Measurements from ENCODE around the gene MSH5. TPM values are rescaled to one million over a fixed set of nuclear protein-coding genes. Genes with fewer than 3 reads are reported as not detected.

Gene MSH5
- total RNA-seq (2021): 21.5 and 22.4 TPM in 2 replicates
- long read RNA-seq, partial matches to known transcripts: 3 of 19 reads
- long read RNA-seq, other reads (novel, unspliced or antisense): 11 of 19 reads

GRCh38 chr6:31739639-31740396, at the start of gene MSH5:
Gene MSH5, plus strand, starts transcription at chr6:31740005. Its CDS starts 462 bp downstream, at chr6:31740467.
- Histone ChIP-seq H2AFZ (ENCODE audit: low read length) (no peak within 1 kb of the TSS), H3K79me1 (ENCODE audit: insufficient read depth, low read depth, low read length, poor library complexity, severe bottlenecking) (no peaks in the 10 kb centered on the region), H3K79me2 (ENCODE audit: insufficient read depth, low read length) (peaks cover 6% of the 10 kb centered on the region; the same call in 1 of the 2 replicates), H3K4me1 (ENCODE audit: insufficient read depth, low read length) (peaks cover 11% of the 10 kb centered on the region), H4K20me1 (ENCODE audit: control insufficient read depth, insufficient read depth, insufficient read length) (no peaks in the 10 kb centered on the region), H3K9ac (ENCODE audit: extremely low read depth, insufficient read length, low read length) (peak within 1 kb of the TSS; percentile 94), H4K5ac (ENCODE audit: insufficient read length, low read depth, low read length) (peak within 1 kb of the TSS; percentile 96), H3K14ac (ENCODE audit: insufficient read depth, low read length) (peak within 1 kb of the TSS; percentile 100), H2BK5ac (ENCODE audit: insufficient read length, low read length) (peak within 1 kb of the TSS; percentile 92), H3K27me3 (ENCODE audit: insufficient read depth, low read length) (no peaks in the 10 kb centered on the region), H2BK15ac (ENCODE audit: low read depth, low read length) (no peak within 1 kb of the TSS), H3K18ac (ENCODE audit: insufficient read length, low read depth, low read length) (peak within 1 kb of the TSS; percentile 100), H3K56ac (ENCODE audit: insufficient read length, low read depth, low read length) (no peak within 1 kb of the TSS), H3K23ac (ENCODE audit: insufficient read length, low read depth, low read length) (no peak within 1 kb of the TSS), H3K27ac (ENCODE audit: insufficient read length, low read depth, low read length) (peak within 1 kb of the TSS; percentile 56), H4K91ac (ENCODE audit: insufficient read length, low read depth, low read length) (peak within 1 kb of the TSS; percentile 95), H3K9me3 (ENCODE audit: control insufficient read depth, low read depth, low read length) (no peaks in the 10 kb centered on the region), H3K4ac (ENCODE audit: low read depth, low read length) (peak within 1 kb of the TSS; percentile 99; the same call in 1 of the 2 replicates), H2AK5ac (ENCODE audit: insufficient read length, low read length) (no peak within 1 kb of the TSS), H3K4me2 (ENCODE audit: insufficient read depth, insufficient read length, low read length) (peak within 1 kb of the TSS; percentile 77), H2BK20ac (ENCODE audit: low read depth, low read length, poor library complexity, severe bottlenecking) (no peak within 1 kb of the TSS), H2BK12ac (ENCODE audit: insufficient read length, low read depth, low read length) (peak within 1 kb of the TSS; percentile 40), H3T11ph (ENCODE audit: low read length) (peak within 1 kb of the TSS; percentile 90), H4K8ac (replicated peaks; ENCODE audit: insufficient read length, low read depth, low read length) (no peak within 1 kb of the TSS), H2BK120ac (ENCODE audit: low read depth, low read length, poor library complexity, severe bottlenecking) (peak within 1 kb of the TSS; percentile 100), H3K23me2 (ENCODE audit: insufficient read length, low read depth, low read length, poor library complexity, severe bottlenecking) (peaks cover 27% of the 10 kb centered on the region)
- peak within 1 kb of the TSS; percentile 91 to 99 (median 99) for H3K27ac Mint-ChIP-seq
- peaks cover 41 to 55% of the 10 kb centered on the region in 2 experiments for H3K4me1 Mint-ChIP-seq
- no CpG with 5 or more reads among the region's 58 CpGs for WGBS (ENCODE audit: extremely low coverage, insufficient read length, low lambda C conversion rate)
- no peaks in the 10 kb centered on the region for H3K9me3 Mint-ChIP-seq
- peak within 1 kb of the TSS; percentile 74 to 85 for H3K4me3 Mint-ChIP-seq
- DNase-seq: peak; percentile 100
- peaks cover 14 to 33% (median 14%) of the 10 kb centered on the region in 3 experiments for H3K36me3 Mint-ChIP-seq (ENCODE audit: insufficient read depth in 1 of 3, low read depth in 3 of 3)
- H3K27me3 Mint-ChIP-seq (ENCODE audit: low read depth): no peaks in the 10 kb centered on the region
- no peak for TF ChIP-seq CTCF (conservative IDR thresholded peaks at IDR 0.05)
